ENCODE measurements around the gene STYXL2. TPM values are rescaled to one million over a fixed set of nuclear protein-coding genes. Genes with fewer than 3 reads are reported as not detected.

The STYXL2 gene
- total RNA-seq, 1 experiment from 2014 or later, result not detected

DNA sequence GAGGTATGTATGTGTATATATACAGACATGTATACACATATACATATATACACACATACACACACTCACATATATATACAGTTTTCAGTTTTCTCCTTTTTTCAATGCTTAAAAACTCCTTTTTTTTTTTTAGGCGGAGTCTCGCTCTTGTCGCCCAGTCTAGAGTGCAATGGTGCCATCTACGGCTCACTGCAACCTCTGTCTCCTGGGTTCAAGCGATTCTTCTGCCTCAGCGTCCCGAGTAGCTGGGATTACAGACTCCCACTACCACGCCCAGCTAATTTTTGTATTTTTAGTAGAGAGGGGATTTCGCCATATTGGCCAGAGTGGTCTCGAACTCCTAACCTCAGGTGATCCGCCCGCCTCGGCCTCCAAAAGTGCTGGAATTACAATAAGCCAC, 27.0 kb downstream of the STYXL2 start:
- no peak for TF ChIP-seq CTCF (IDR thresholded peaks at IDR 0.05; ENCODE audit: unreplicated experiment)
- Mint-ChIP-seq H3K27ac (ENCODE audit: low read depth, unreplicated experiment) (peak overlapping the region; percentile 65), H3K4me1 (ENCODE audit: insufficient read depth, unreplicated experiment) (no peaks in the 10 kb centered on the region), H3K27me3 (ENCODE audit: insufficient read depth, unreplicated experiment) (peaks cover 4% of the 10 kb centered on the region), H3K36me3 (ENCODE audit: insufficient read depth, unreplicated experiment) (no peaks in the 10 kb centered on the region), H3K4me3 (ENCODE audit: unreplicated experiment) (peak overlapping the region; percentile 38), H3K9me3 (ENCODE audit: unreplicated experiment) (no peaks in the 10 kb centered on the region)
- DNase-seq (ENCODE audit: unreplicated experiment), result no peak
- POLR2A ChIA-PET, result no interaction called here
- CTCF ChIA-PET, result interaction anchor here (0.6 kb wide), 1 partner anchor 286 kb away, joined by 3 read pairs; no protein-coding TSS in a partner anchor
- BruUV-seq (replicated peaks), result no TSS peak
- intact Hi-C loops (cut with micrococcal nuclease), result loop anchor here (10.0 kb wide), 1 partner anchor 206 kb away; no protein-coding TSS in a partner anchor

DNA sequence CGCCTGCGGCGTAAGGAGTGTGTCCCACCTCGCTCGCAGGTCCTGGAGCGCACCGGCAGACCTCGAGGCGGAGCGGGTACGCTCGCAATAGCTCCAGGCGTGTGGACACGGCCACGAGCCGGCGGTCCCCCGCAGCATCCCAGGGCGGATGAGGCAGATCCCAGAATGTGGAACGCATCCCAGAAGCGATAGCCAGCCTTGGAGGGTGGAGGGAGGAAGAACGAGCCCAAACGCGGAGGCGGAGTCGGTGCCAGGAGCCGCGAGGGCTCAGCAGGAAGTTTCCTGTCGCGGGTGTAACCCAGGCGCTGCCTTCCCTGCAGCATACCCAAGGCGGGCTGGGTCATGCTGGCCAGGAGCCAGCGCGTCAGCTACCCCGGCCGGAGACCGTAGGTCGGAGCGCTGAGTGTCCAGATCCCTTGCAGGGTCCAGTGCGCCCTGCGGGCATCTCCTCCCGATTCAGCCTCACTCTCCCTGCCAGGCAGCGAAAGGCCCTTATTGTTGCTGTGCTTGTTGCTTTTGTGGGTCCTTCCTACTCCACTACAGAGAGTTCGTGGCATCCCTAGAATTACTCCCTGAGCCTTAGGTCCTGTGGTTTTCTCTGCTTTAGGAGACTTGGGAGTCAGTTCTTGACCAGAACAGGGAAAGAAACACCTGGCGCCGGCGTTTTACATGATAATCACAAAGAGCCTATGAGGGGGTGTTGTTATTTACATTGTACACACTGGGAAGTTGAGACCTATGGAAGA, 27.7 kb downstream of the STYXL2 start:
- no peaks in the 10 kb centered on the region for H3K4me1 Mint-ChIP-seq (ENCODE audit: insufficient read depth, unreplicated experiment)
- POLR2A ChIA-PET, result no interaction called here
- CTCF ChIA-PET, result interaction anchor here (0.6 to 0.8 kb wide), 3 partner anchors 250 to 1992 kb away, joined by 3 read pairs; no protein-coding TSS in a partner anchor
- intact Hi-C loops (cut with micrococcal nuclease), result loop anchor here (10.0 kb wide), 1 partner anchor 207 kb away; no protein-coding TSS in a partner anchor
- peak overlapping the region; percentile 38 for H3K4me3 Mint-ChIP-seq (ENCODE audit: unreplicated experiment)
- H3K27me3 Mint-ChIP-seq (ENCODE audit: insufficient read depth, unreplicated experiment), result peaks cover 10% of the 10 kb centered on the region
- DNase-seq (ENCODE audit: unreplicated experiment), result peak; percentile 37
- H3K9me3 Mint-ChIP-seq (ENCODE audit: unreplicated experiment), result no peaks in the 10 kb centered on the region
- H3K27ac Mint-ChIP-seq (ENCODE audit: low read depth, unreplicated experiment), result peak overlapping the region; percentile 65
- no peaks in the 10 kb centered on the region for H3K36me3 Mint-ChIP-seq (ENCODE audit: insufficient read depth, unreplicated experiment)
- TF ChIP-seq CTCF (IDR thresholded peaks at IDR 0.05; ENCODE audit: unreplicated experiment), result no peak
- no TSS peak for BruUV-seq (replicated peaks)

- Mint-ChIP-seq H3K27me3 (ENCODE audit: insufficient read depth, unreplicated experiment) (peaks cover 16% of the 10 kb centered on the region), H3K4me3 (ENCODE audit: unreplicated experiment) (no peak overlapping the region), H3K9me3 (ENCODE audit: unreplicated experiment) (no peaks in the 10 kb centered on the region), H3K36me3 (ENCODE audit: insufficient read depth, unreplicated experiment) (no peaks in the 10 kb centered on the region), H3K4me1 (ENCODE audit: insufficient read depth, unreplicated experiment) (no peaks in the 10 kb centered on the region), H3K27ac (ENCODE audit: low read depth, unreplicated experiment) (no peak overlapping the region)
- intact Hi-C loops (cut with micrococcal nuclease), result loop anchor here (10.0 kb wide), 1 partner anchor 207 kb away; no protein-coding TSS in a partner anchor
- POLR2A ChIA-PET, result no interaction called here
- DNase-seq (ENCODE audit: unreplicated experiment), result no peak
- BruUV-seq (replicated peaks), result no TSS peak
- CTCF ChIA-PET, result interaction anchor here (0.7 to 18.0 kb wide), 5 partner anchors 9 to 1992 kb away, joined by 3 to 259 read pairs (median 3); no protein-coding TSS in a partner anchor
- no peak for TF ChIP-seq CTCF (IDR thresholded peaks at IDR 0.05; ENCODE audit: unreplicated experiment)
These were observed 28.2 kb downstream of the STYXL2 start for GRCh38 chr1:167122121-167122480.

GRCh38 chr1:167122568-167122967, 28.7 kb downstream of the STYXL2 start:
- Mint-ChIP-seq H3K36me3 (ENCODE audit: insufficient read depth, unreplicated experiment) (no peaks in the 10 kb centered on the region), H3K4me1 (ENCODE audit: insufficient read depth, unreplicated experiment) (no peaks in the 10 kb centered on the region), H3K9me3 (ENCODE audit: unreplicated experiment) (no peaks in the 10 kb centered on the region), H3K27ac (ENCODE audit: low read depth, unreplicated experiment) (no peak overlapping the region), H3K27me3 (ENCODE audit: insufficient read depth, unreplicated experiment) (peaks cover 21% of the 10 kb centered on the region), H3K4me3 (ENCODE audit: unreplicated experiment) (no peak overlapping the region)
- DNase-seq (ENCODE audit: unreplicated experiment), result no peak
- CTCF ChIA-PET, result interaction anchor here (0.8 to 18.0 kb wide), 4 partner anchors 8 to 1993 kb away, joined by 3 to 259 read pairs (median 4); no protein-coding TSS in a partner anchor
- intact Hi-C loops (cut with micrococcal nuclease), result loop anchor here (10.0 kb wide), 1 partner anchor 208 kb away; no protein-coding TSS in a partner anchor
- no peak for TF ChIP-seq CTCF (IDR thresholded peaks at IDR 0.05; ENCODE audit: unreplicated experiment)
- no TSS peak for BruUV-seq (replicated peaks)
- POLR2A ChIA-PET, result no interaction called here
